A549 (cell line): ENCODE data around the gene PSPH. TPM values are rescaled to one million over a fixed set of nuclear protein-coding genes. Genes with fewer than 3 reads are reported as not detected.

Experiments used
- ATAC-seq, 2 experiments: fragments of 200-7000 bp in 1 of 2; fragments of >200 bp in 1 of 2; cut with Nextera tagmentation in 1 of 2; cut with Tn5 transposase in 1 of 2; 3 replicates each; pipeline versions ENCODE4 v1.8.0 to v1.9.1; 2018 to 2020; ENCODE audit warnings: mild to moderate bottlenecking in 1 of 2, moderate library complexity in 1 of 2
- CTCF ChIA-PET: fragments of 300-600 bp; sonication (Branson Sonifier 250); formaldehyde crosslinking; extraction: SDS; loops from one replicate; lab custom pipeline; 2021; ENCODE audit warnings: antibody characterized with exemption, inconsistent platforms; lab: Yijun Ruan, JAX
- POLR2A ChIA-PET: fragments of 350-600 bp; formaldehyde crosslinking; extraction: SDS; loops from one replicate; lab custom pipeline; 2021; ENCODE audit warnings: antibody characterized with exemption, inconsistent platforms; lab: Yijun Ruan, JAX
- DNase-seq, 2 experiments: peaks; one replicate each; pipeline versions ENCODE4 v3.0.0 to v3.0.0-alpha.2; 2011 to 2016; ENCODE audit warnings: low read depth in 1 of 2, low spot score in 1 of 2
- FAIRE-seq: peaks from 2 replicates; lab custom pipeline; 2011; peaks lifted over from hg19 to GRCh38; lab: Jason Lieb, UNC
- H3K27ac ChIP-seq, 2 experiments: fragments of >200 bp; sonication (Bioruptor Twin); formaldehyde crosslinking; 3 replicates each; pipeline ENCODE4 v1.5.1; 2016 to 2017
- H3K4me1 ChIP-seq: fragments of >200 bp; sonication (Bioruptor Twin); formaldehyde crosslinking; 3 replicates; pipeline ENCODE4 v1.6.1; 2016
- H3K4me2 ChIP-seq: fragments of >200 bp; sonication (Bioruptor Twin); formaldehyde crosslinking; 3 replicates; pipeline ENCODE4 v1.6.1; 2016
- H3K4me3 ChIP-seq: fragments of >200 bp; sonication (Bioruptor Twin); formaldehyde crosslinking; 3 replicates; pipeline ENCODE4 v1.5.1; 2016
- H3K9me3 ChIP-seq: fragments of >200 bp; sonication (Bioruptor Twin); formaldehyde crosslinking; 3 replicates; pipeline ENCODE4 v1.6.1; 2016
- CHD2 ChIP-seq: fragments of 150-350 bp; IDR thresholded peaks from 2 replicates; pipeline ENCODE4 v1.6.1; 2014; ENCODE audit warnings: low read length; ENCODE audit not compliant: partially characterized antibody
- CHD4 ChIP-seq: fragments of 200-600 bp; sonication (generic); IDR thresholded peaks from 2 replicates; pipeline ENCODE4 v1.6.1; 2016; ENCODE audit warnings: antibody characterized with exemption, mild to moderate bottlenecking, borderline replicate concordance
- CTCF ChIP-seq: fragments of >200 bp; sonication (Bioruptor Twin); formaldehyde crosslinking; IDR thresholded peaks from 3 replicates; pipeline ENCODE4 v1.5.1; 2016
- ELK1 ChIP-seq: fragments of 150-350 bp; IDR thresholded peaks from 2 replicates; pipeline ENCODE4 v1.6.1; 2014; ENCODE audit warnings: low read depth, mild to moderate bottlenecking, low read length
- EP300 ChIP-seq, 2 experiments: fragments of >200 bp; sonication (Bioruptor Twin); formaldehyde crosslinking; IDR thresholded peaks; 2 replicates in 1 of 2; 3 replicates in 1 of 2; pipeline ENCODE4 v1.6.1; 2016 to 2017
- ESRRA ChIP-seq: fragments of 150-350 bp; IDR thresholded peaks from 2 replicates; pipeline ENCODE4 v1.6.1; 2014; ENCODE audit warnings: mild to moderate bottlenecking, low read length, borderline replicate concordance
- FOSB ChIP-seq: fragments of 250-450 bp; sonication (Bioruptor Pico); IDR thresholded peaks from 2 replicates; pipeline ENCODE4 v1.5.0; 2020; ENCODE audit warnings: mild to moderate bottlenecking, moderate library complexity
- FOSL2 ChIP-seq, 2 experiments: fragments of 450-650 bp in 1 of 2; fragments of >200 bp in 1 of 2; sonication (Bioruptor Twin) in 1 of 2; formaldehyde crosslinking; IDR thresholded peaks; 2 replicates each; pipeline versions ENCODE4 v1.5.0 to v1.6.1; 2016 to 2020; ENCODE audit warnings: mild to moderate bottlenecking in 1 of 2, moderate library complexity in 1 of 2
- HES2 ChIP-seq: fragments of >200 bp; sonication (Bioruptor Twin); formaldehyde crosslinking; IDR thresholded peaks from 2 replicates; pipeline ENCODE4 v1.6.1; 2016
- HEYL ChIP-seq: fragments of 250-450 bp; sonication (Bioruptor Pico); IDR thresholded peaks from 2 replicates; pipeline ENCODE4 v1.8.0; 2021; ENCODE audit warnings: mild to moderate bottlenecking, moderate library complexity
- HOXB13 ChIP-seq: fragments of 250-450 bp; sonication (Bioruptor Pico); IDR thresholded peaks from 2 replicates; pipeline ENCODE4 v1.5.0; 2020; ENCODE audit warnings: low read depth, mild to moderate bottlenecking, moderate library complexity
- JUN ChIP-seq, 2 experiments: fragments of >200 bp; sonication (Bioruptor Twin); formaldehyde crosslinking; IDR thresholded peaks; 2 replicates in 1 of 2; 3 replicates in 1 of 2; pipeline ENCODE4 v1.6.1; 2016 to 2017
- JUNB ChIP-seq: fragments of >200 bp; sonication (Bioruptor Twin); formaldehyde crosslinking; IDR thresholded peaks from 2 replicates; pipeline ENCODE4 v1.6.1; 2016
- KDM1A ChIP-seq: fragments of 200-600 bp; sonication (generic); IDR thresholded peaks from 2 replicates; pipeline ENCODE4 v1.6.1; 2016; ENCODE audit warnings: low read depth, mild to moderate bottlenecking
- KDM5A ChIP-seq: fragments of 200-600 bp; sonication (generic); IDR thresholded peaks from 2 replicates; pipeline ENCODE4 v1.6.1; 2016; ENCODE audit warnings: antibody characterized with exemption, mild to moderate bottlenecking
- MYC ChIP-seq: IDR thresholded peaks from 2 replicates; pipeline ENCODE4 v1.6.1; 2012; ENCODE audit warnings: mild to moderate bottlenecking, inconsistent platforms, low read length, improper control_type of control experiment, borderline replicate concordance
- NFE2L2 ChIP-seq: fragments of 150-350 bp; conservative IDR thresholded peaks from 2 replicates; pipeline ENCODE4 v1.6.1; 2014; ENCODE audit warnings: low read length
- NR3C1 ChIP-seq: fragments of >200 bp; sonication (Bioruptor Twin); formaldehyde crosslinking; IDR thresholded peaks from 3 replicates; pipeline ENCODE4 v1.6.1; 2017
- PHF8 ChIP-seq: fragments of 200-600 bp; sonication (generic); IDR thresholded peaks from 2 replicates; pipeline ENCODE4 v1.6.1; 2016; ENCODE audit warnings: low read depth, mild to moderate bottlenecking, antibody characterized with exemption, moderate library complexity, borderline replicate concordance
- POLR2AphosphoS2 ChIP-seq: conservative IDR thresholded peaks from 2 replicates; pipeline ENCODE4 v1.6.1; 2012; ENCODE audit warnings: low read length, improper control_type of control experiment, inconsistent platforms
- SMC3 ChIP-seq: fragments of >200 bp; sonication (Bioruptor Twin); formaldehyde crosslinking; IDR thresholded peaks from 3 replicates; pipeline ENCODE4 v1.6.1; 2018; ENCODE audit warnings: inconsistent platforms
- TP53 ChIP-seq: fragments of 250-450 bp; sonication (Bioruptor Pico); IDR thresholded peaks from 2 replicates; pipeline ENCODE4 v1.5.0; 2021; ENCODE audit warnings: mild to moderate bottlenecking, moderate library complexity
- USF2 ChIP-seq: fragments of 450-650 bp; IDR thresholded peaks from 2 replicates; pipeline ENCODE4 v1.6.1; 2014; ENCODE audit warnings: antibody characterized with exemption
- ZFP36 ChIP-seq: fragments of 450-650 bp; IDR thresholded peaks from 2 replicates; pipeline ENCODE4 v1.6.1; 2014; ENCODE audit warnings: borderline replicate concordance; ENCODE audit not compliant: partially characterized antibody
- ZNF302 ChIP-seq: fragments of 250-450 bp; sonication (Bioruptor Pico); IDR thresholded peaks from 2 replicates; pipeline ENCODE4 v1.9.0; 2021; ENCODE audit warnings: inconsistent platforms, mild to moderate bottlenecking, moderate library complexity
- whole genome bisulfite sequencing: methylation state at CpG from one replicate; pipeline ENCODE4 v1.1.6; 2017; ENCODE audit errors: missing lambda C conversion rate; 5-methylcytosine and 5-hydroxymethylcytosine counted together
- polyA plus RNA-seq, 4 experiments: library from polyadenylated mRNA; depleted of rRNA in 3 of 4; stranded (reverse); fragments of >200 nt; fragmentation: RNase III in 1 of 4; extraction: RNeasy Plus Mini Kit Qiagen cat#74134 plus additional on column Dnase treatment in 1 of 4; gene quantifications; 2 replicates in 3 of 4; 3 replicates in 1 of 4; pipeline ENCODE4 v1.2.3, GENCODE V29; 2011 to 2017

The PSPH gene
- polyA plus RNA-seq, 2 of the 4 experiments (the other 2 are of a cell fraction) = 60.9 to 64.7 TPM

GRCh38 chr7:56087445-56087844, 36.2 kb upstream of the PSPH start:
- Histone ChIP-seq H3K4me3 (no peak overlapping the region), H3K9me3 (no peaks in the 10 kb centered on the region), H3K4me1 (no peaks in the 10 kb centered on the region; the same call in 2 of the 3 replicates), H3K4me2 (no peak overlapping the region), H3K27ac (no peak overlapping the region)
- ChIA-PET POLR2A (no interaction called here), CTCF (interaction anchor here (0.6 to 4.4 kb wide), 5 partner anchors 8 to 123 kb away, joined by 3 to 20 read pairs (median 4); no protein-coding TSS in a partner anchor)
- no peak for FAIRE-seq
- ATAC-seq = no peak
- DNase-seq = no peak
- WGBS = 88% methylated on average over 16 of the region's 16 CpGs
- no peak for TF ChIP-seq CTCF
- no peak for TF ChIP-seq KDM5A
- no peak for TF ChIP-seq PHF8
- TF ChIP-seq ELK1 = no peak
- TF ChIP-seq SMC3 = no peak
- no peak for TF ChIP-seq FOSL2 (IDR thresholded peaks at IDR 0.05)
- TF ChIP-seq FOSL2 (CRISPR knock-in tag; IDR thresholded peaks at IDR 0.05) = no peak
- TF ChIP-seq KDM1A = no peak
- no peak for TF ChIP-seq NR3C1
- no peak for TF ChIP-seq EP300 (IDR thresholded peaks at IDR 0.05)
- no peak for TF ChIP-seq NFE2L2
- TF ChIP-seq ZFP36 = no peak
- no peak for TF ChIP-seq CHD2
- no peak for TF ChIP-seq JUN (IDR thresholded peaks at IDR 0.05)
- no peak for TF ChIP-seq TP53 (CRISPR knock-in tag)
- TF ChIP-seq HEYL (CRISPR knock-in tag) = no peak

- Histone ChIP-seq H3K4me2 (no peak overlapping the region), H3K4me3 (no peak overlapping the region), H3K9me3 (no peaks in the 10 kb centered on the region), H3K4me1 (no peaks in the 10 kb centered on the region), H3K27ac (no peak overlapping the region)
- DNase-seq (no peak), ATAC-seq (no peak), FAIRE-seq (no peak)
- ChIA-PET CTCF (interaction anchor here (0.6 to 4.4 kb wide), 3 partner anchors 13 to 123 kb away, joined by 3 to 20 read pairs (median 4); no protein-coding TSS in a partner anchor), POLR2A (no interaction called here)
- WGBS = 92% methylated on average over 7 of the region's 7 CpGs
- TF ChIP-seq HES2 = no peak
- no peak for TF ChIP-seq EP300 (IDR thresholded peaks at IDR 0.05)
- TF ChIP-seq CHD4 = no peak
- no peak for TF ChIP-seq CHD2
- no peak for TF ChIP-seq HEYL (CRISPR knock-in tag)
- TF ChIP-seq ZNF302 (CRISPR knock-in tag) = no peak
- TF ChIP-seq NR3C1 = no peak
- no peak for TF ChIP-seq POLR2AphosphoS2
- TF ChIP-seq USF2 = no peak
- TF ChIP-seq HOXB13 (CRISPR knock-in tag) = no peak
- TF ChIP-seq ELK1 = no peak
- no peak for TF ChIP-seq SMC3
- no peak for TF ChIP-seq ESRRA
- no peak for TF ChIP-seq FOSB
- no peak for TF ChIP-seq MYC
- TF ChIP-seq JUNB = no peak
These were observed 35.5 kb upstream of the PSPH start for GRCh38 chr7:56086761-56087160.
